ENCODE results near the gene ST8SIA1.

GRCh38 chr12:22357531-22357930 lies 23.0 kb upstream of the ST8SIA1 start:
- TF ChIP-seq CTBP1 (IDR thresholded peaks at IDR 0.05; ENCODE audit: borderline replicate concordance) (no peak), SUZ12 (IDR thresholded peaks at IDR 0.05) (no peak), TARDBP (IDR thresholded peaks at IDR 0.05) (no peak), ELF4 (IDR thresholded peaks at IDR 0.05) (no peak), L3MBTL2 (conservative IDR thresholded peaks at IDR 0.05) (no peak), NFRKB (IDR thresholded peaks at IDR 0.05) (no peak), ARNT (IDR thresholded peaks at IDR 0.05) (no peak), FOXK2 (IDR thresholded peaks at IDR 0.05) (no peak), FOXA1 (IDR thresholded peaks at IDR 0.05) (no peak), BHLHE40 (IDR thresholded peaks at IDR 0.05; ENCODE audit: borderline replicate concordance) (no peak), SP1 (IDR thresholded peaks at IDR 0.05) (no peak), ZNF384 (IDR thresholded peaks at IDR 0.05) (no peak)
